Activated CD4-positive, CD25-positive, alpha-beta regulatory T cell treated with anti-CD3 and anti-CD28 coated beads, Interleukin-2, amount 50 U/mL, for 24 hours (primary cell): ENCODE results near the gene IP6K1.
"Not testable (repeated sequence)": the region's sequence is repeated elsewhere in the genome, so short reads cannot be mapped to it uniquely, and the experiment has no call there.

Experiments used
- ATAC-seq, 2 donors: fragments of 150-1000 bp; cut with Tn5 transposase; one replicate each; pipeline ENCODE4 v1.10.0; 2021; ENCODE audit warnings: mild to moderate bottlenecking in 1 of 2, moderate library complexity in 1 of 2

The IP6K1 gene

GRCh38 chr3:49761661-49762060, 24.7 kb downstream of the IP6K1 start:
- no peak for ATAC-seq

GRCh38 chr3:49759226-49759625, 27.1 kb downstream of the IP6K1 start:
- ATAC-seq: no peak

- ATAC-seq: no peak
Observed at GRCh38 chr3:49757197-49757596, 29.1 kb downstream of the IP6K1 start.

DNA sequence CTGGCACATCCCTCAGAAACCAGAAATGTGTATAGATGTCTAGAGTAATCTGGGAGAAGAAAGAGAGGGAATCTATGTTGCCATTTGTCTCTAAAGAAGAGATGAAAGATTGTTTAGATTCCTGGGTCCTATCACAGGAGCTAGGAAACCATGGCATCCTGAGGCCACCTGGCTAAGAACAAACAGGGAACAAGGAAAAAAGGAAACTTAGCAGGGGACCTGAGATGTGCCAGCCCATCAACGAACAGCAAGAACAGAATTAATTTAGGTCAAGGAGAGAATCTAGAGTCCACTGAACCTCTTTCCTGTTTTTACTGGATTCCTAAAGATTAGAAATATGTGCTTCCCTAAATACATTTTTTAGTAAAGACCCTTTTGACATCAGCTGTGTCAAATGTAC, 30.3 kb downstream of the IP6K1 start:
- no peak for ATAC-seq

- no peak for ATAC-seq
Observed at GRCh38 chr3:49754536-49754935, 31.8 kb downstream of the IP6K1 start.

DNA sequence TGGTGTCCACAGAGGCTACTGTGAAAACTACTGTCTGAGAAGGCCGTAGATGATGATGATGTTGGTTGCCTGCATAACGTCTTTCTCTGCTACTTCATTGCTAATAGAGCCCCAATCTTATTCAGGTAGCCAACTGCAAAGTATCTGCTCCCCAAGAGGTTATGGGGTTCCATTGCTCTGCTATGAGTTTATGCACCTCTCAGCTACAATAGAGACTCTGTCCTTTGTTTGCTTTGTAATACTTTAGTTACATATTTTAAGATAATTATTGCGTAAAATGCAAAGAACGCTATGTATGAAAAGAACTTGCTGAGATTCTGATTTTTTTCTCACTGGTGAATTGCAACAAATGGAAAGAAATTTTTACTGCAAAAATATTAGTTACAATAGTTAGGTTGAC, 34.8 kb downstream of the IP6K1 start:
- ATAC-seq: no peak

GRCh38 chr3:49750056-49750455, 36.3 kb downstream of the IP6K1 start:
- no peak for ATAC-seq

DNA sequence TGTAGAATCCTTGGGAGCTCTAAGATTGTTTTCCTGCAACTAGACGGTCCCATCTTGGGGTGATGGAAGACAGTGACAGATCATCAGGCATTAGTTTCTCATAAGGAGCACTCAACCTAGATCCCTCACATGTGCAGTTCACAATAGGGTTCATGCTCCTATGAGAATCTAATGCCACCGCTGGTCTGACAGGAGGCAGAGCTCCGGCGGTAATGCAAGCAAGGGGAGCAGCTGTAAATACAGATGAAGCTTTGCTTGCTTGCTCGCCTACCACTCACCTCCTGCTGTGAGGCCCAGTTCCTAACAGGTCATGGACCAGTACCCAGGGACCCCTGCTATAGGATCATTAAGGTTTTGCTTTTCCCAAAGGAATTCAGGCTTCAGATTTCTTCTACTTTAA, 37.5 kb downstream of the IP6K1 start:
- ATAC-seq: not testable (repeated sequence)

DNA sequence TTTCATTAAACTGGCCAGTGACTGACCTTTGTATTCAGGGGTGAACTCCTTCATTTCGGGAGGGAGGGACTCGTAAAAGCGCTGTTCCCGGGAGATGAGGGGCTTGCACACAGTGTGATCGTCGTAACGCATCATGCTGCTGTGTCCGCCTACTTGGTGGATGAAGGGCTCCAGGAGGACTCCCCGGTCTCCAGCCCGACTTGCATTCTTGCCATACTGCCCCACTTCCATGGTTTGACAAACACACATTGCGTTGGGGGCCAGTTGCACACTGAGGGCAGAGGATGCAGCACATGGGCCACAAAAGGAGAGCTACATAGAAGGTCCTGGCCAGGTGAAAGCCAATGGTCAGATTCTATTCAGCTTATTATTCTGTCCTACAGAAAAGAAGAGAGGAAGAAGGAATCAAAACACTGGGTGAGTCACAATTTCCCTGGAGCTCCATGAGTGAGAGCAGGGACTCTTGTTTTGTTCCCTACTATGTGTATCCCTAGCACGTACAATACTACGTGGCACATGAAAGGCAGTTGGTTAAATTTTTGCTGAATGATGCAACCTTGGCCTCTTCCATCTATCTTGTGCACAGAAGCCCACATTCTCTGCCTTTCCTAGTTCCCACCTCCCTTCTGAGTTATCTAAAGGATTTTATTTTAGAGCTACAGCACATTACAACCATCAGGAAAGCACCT, 38.4 kb downstream of the IP6K1 start:
- no peak for ATAC-seq

GRCh38 chr3:49745986-49746385, 40.4 kb downstream of the IP6K1 start:
- ATAC-seq: no peak

- no peak for ATAC-seq
Observed at GRCh38 chr3:49740427-49740826, 45.9 kb downstream of the IP6K1 start.

DNA sequence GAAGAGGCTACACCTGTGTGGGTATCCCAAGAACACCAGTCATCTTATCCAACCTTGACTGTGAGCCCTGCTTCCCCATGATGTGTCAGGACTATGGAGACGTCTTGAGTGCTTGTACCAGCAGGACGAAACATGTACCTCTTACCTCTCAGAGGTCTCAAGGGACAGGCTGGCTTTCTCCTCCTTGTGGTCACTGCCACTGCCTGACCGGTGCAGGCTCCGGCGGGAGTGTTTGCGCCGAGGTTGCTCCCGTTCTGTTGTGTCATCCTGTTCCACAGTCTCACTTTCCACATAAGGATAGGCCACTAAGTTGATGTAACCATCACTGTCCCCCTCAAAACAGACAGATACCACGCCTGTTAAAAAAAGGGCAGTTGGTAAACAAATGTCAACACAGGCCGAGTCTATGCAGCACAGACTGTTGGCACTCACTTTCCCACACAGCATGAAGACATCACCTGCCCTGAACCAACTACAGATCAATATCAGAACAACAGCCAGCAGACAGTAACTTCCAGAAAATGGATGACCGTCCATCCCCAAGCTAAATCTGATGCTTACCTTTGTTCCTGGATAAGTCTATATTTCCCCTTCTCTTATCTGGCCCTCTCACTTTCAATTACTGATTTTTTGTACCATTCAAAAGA, 48.2 kb downstream of the IP6K1 start:
- no peak for ATAC-seq

GRCh38 chr3:49734752-49735151, 51.6 kb downstream of the IP6K1 start:
- no peak for ATAC-seq

GRCh38 chr3:49733551-49733950, 52.8 kb downstream of the IP6K1 start:
- ATAC-seq: no peak

DNA sequence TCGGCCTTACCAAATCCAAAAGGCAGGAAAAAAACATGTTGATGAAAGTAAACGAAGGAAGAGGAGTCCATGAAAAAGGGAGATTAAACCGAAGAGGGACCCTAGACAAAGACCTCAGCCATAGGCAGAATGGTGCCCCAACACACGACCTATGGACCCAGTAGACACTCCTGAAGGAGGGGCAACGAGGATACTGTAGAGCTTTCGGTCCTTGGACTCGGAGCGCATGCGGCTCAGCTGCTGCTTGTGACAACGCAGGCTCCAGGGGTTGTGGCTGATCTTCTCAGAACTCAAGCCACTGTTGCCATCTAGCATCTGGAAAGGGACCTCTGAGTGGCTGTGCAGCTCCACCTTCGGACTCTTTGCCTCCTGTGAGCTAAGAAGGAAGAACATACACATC, 53.7 kb downstream of the IP6K1 start:
- ATAC-seq: no peak

DNA sequence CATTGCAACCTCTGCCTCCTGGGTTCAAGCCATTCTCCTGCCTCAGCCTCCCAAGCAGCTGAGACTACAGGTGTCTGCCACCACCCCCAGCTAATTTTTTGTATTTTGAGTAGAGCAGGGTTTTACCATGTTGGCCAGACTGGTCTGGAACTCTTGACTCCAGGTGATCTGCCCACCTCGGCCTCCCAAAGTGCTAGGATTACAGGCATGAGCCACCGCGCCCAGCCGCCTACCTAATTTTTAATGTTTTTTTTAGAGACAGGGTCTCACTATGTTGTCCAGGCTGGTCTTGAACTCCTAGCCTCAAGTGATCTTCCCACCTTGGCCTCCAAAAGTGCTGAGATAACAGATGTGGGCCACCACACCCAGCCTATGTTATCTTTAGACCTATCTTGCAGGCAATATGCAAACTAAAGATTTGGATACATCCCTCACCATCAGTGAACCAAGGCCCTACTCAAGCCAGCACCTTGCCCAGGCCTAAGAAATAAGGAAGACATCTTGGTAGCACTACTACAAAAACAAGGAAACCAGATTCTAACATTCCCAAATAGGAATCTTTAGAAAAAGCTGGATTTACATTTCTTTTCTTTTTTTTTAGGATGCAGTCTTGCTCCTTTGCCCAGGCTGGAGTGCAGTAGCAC, 56.3 kb downstream of the IP6K1 start:
- no peak for ATAC-seq

DNA sequence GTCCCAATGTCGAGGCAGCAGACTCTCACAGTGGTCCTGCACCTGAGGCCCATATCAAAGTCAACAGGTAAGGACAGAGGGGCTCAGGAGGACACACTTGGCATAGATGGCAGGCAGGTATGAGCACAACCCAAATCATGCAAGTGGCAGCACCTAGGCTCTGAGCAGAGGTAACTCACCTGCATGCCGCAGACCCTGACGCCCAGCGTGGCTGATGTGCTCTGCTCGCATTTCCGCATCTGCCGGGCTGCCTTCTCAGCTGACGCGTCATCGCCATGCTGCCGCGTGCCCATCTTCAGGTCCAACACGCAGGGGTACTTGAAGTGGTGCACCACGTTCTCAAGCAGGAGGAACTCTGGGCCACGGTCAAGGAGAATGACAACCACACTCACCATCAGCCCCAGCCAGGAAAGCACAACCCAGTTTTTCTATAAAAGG, 58.4 kb downstream of the IP6K1 start:
- no peak for ATAC-seq

- no peak for ATAC-seq
Observed at GRCh38 chr3:49727154-49727923, 59.0 kb downstream of the IP6K1 start.

DNA sequence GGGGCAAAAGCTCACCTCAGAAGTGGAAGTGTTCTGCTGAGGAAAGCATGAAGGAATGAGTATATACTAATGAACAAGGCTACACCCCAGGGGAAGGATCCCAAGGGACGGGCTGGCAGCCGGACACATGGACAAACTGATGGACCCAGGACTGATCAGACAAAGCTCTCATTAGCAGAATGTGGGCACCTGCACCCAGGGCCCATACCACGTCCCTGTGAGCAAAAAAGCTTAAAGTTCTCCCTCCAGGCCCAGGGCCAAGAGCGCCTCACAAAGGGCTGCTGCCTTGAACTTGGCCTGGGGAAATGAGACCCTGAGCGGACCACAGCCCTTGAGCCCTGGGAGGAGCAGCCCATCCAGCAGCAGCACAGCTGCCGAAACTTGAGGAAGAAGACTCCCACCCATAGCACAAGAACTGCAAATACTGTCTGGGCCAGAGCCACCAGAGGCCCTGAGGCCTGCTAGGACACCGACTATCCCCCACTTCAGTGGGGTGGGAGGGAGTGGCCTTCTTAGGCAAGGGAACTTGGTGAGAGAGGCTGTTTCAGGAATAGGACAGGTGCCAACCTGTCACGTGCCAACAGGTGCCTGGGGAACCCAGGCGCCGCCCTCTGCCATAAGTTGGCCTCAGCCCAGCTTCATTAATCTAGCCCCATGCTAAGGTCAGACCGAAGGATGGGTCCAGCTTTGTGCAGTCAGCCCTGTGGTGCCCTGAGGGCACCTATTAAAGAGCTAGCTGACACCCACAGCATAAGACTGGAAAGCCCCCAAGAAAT, 60.2 kb downstream of the IP6K1 start:
- ATAC-seq: no peak

DNA sequence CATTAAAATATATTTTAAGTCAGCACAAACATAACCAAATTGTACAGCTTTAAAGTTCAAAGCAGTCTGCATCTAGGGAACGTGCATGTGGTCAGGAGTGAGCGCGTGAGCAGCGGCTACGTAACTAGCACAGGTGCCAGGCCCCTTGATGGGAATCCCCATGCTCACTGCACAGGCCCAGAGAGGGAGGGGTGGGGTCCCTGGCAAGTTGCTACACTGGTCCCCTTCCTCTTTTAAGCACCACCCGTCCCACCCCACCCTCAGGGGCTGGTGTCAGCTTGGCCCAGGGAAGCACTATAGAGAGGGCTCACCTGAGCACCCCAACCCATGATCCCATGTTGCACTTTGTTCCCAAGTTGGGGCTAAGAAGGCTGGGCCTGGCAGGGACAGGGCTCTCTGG, 61.8 kb downstream of the IP6K1 start:
- ATAC-seq: no peak

GRCh38 chr3:49723628-49724551, 62.5 kb downstream of the IP6K1 start, which contains the start of gene GMPPB:
GMPPB (minus strand) TSS chr3:49723951; CDS start chr3:49723726, 225 bp downstream.
- peak; percentile 86 to 87 for ATAC-seq
